Thymus (tissue), 11 donors: ENCODE measurements around the gene TDRD12. TPM values are rescaled to one million over a fixed set of nuclear protein-coding genes. Genes with fewer than 3 reads are reported as not detected.
"Not testable (repeated sequence)": the region's sequence is repeated elsewhere in the genome, so short reads cannot be mapped to it uniquely, and the experiment has no call there.

Experiments
- DNase-seq, 9 donors: peaks; one replicate each; pipeline ENCODE4 v3.0.0-alpha.2; 2013; ENCODE audit warnings: low spot score in 9 of 9, low read depth in 6 of 9, missing footprints in 1 of 9
- H3K27ac ChIP-seq, 2 donors: one replicate each; pipeline ENCODE4 v1.5.1; 2013; ENCODE audit warnings: control low read depth in 1 of 2, low read depth in 1 of 2, low read length in 1 of 2, mild to moderate bottlenecking in 1 of 2, moderate library complexity in 1 of 2
- H3K27me3 ChIP-seq, 2 donors: one replicate each; pipeline ENCODE4 v1.5.1; 2013; ENCODE audit warnings: low read length in 1 of 2; ENCODE audit not compliant: control insufficient read depth in 2 of 2, insufficient read depth in 1 of 2
- H3K36me3 ChIP-seq, 2 donors: one replicate each; pipeline ENCODE4 v1.5.1; 2013; ENCODE audit warnings: low read length in 1 of 2, mild to moderate bottlenecking in 1 of 2, moderate library complexity in 1 of 2; ENCODE audit not compliant: control insufficient read depth in 2 of 2, insufficient read depth in 2 of 2
- H3K4me1 ChIP-seq, 2 donors: one replicate each; pipeline ENCODE4 v1.5.1; 2013; ENCODE audit warnings: low read length in 2 of 2; ENCODE audit not compliant: control insufficient read depth in 2 of 2, insufficient read depth in 2 of 2
- H3K4me3 ChIP-seq, 2 donors: one replicate each; pipeline ENCODE4 v1.5.1; 2013; ENCODE audit warnings: low read length in 2 of 2, control low read depth in 1 of 2, mild to moderate bottlenecking in 1 of 2
- H3K9me3 ChIP-seq, 2 donors: one replicate each; pipeline ENCODE4 v1.5.1; 2013; ENCODE audit warnings: low read length in 1 of 2, mild to moderate bottlenecking in 1 of 2; ENCODE audit not compliant: control insufficient read depth in 2 of 2, insufficient read depth in 1 of 2
- WGBS: extraction: QIAGEN DNeasy Blood & Tissue Kit; methylation state at CpG from one replicate; pipeline ENCODE4 v1.1.7; 2013; 5-methylcytosine and 5-hydroxymethylcytosine counted together
- polyA plus RNA-seq: library from polyadenylated mRNA; stranded (reverse); fragments of 200-250 nt; gene quantifications from one replicate; pipeline ENCODE4 v1.2.3, GENCODE V29; 2013
- total RNA-seq: library from RNA; stranded (reverse); fragments of 120-200 nt; gene quantifications from one replicate; pipeline ENCODE4 v1.2.4, GENCODE V29; 2013
- donor health status: healthy.

The TDRD12 gene
- total and polyA plus RNA-seq, 2 donors, result 0.48 to 2.6 TPM

GRCh38 chr19:32735936-32736335 lies 16.4 kb downstream of the TDRD12 start:
- Histone ChIP-seq H3K4me3 (no peak overlapping the region), H3K27ac (no peak overlapping the region), H3K9me3 (no peaks in the 10 kb centered on the region), H3K27me3 (peaks cover 0 to 12% of the 10 kb centered on the region in 2 donors), H3K4me1 (no peaks in the 10 kb centered on the region), H3K36me3 (no peaks in the 10 kb centered on the region)
- WGBS, result 90% methylated on average over 4 of the region's 4 CpGs
- no peak for DNase-seq

- WGBS, result 98% methylated on average over 9 of the region's 9 CpGs
- H3K4me1 ChIP-seq, result no peaks in the 10 kb centered on the region
- no peak overlapping the region for H3K27ac ChIP-seq
- H3K36me3 ChIP-seq, result no peaks in the 10 kb centered on the region
- DNase-seq, result no peak
- no peak overlapping the region for H3K4me3 ChIP-seq
- peaks cover 0 to 7% of the 10 kb centered on the region in 2 donors for H3K27me3 ChIP-seq
- no peaks in the 10 kb centered on the region for H3K9me3 ChIP-seq
Observed at GRCh38 chr19:32743021-32743420, 23.5 kb downstream of the TDRD12 start.

- no peaks in the 10 kb centered on the region for H3K4me1 ChIP-seq
- no peak overlapping the region for H3K27ac ChIP-seq
- no peaks in the 10 kb centered on the region for H3K9me3 ChIP-seq
- no peak for DNase-seq
- no peaks in the 10 kb centered on the region for H3K36me3 ChIP-seq
- 98% methylated on average over 4 of the region's 4 CpGs for WGBS
- no peak overlapping the region for H3K4me3 ChIP-seq
- peaks cover 0 to 11% of the 10 kb centered on the region in 2 donors for H3K27me3 ChIP-seq
Observed at GRCh38 chr19:32743447-32743846, 23.9 kb downstream of the TDRD12 start.

- no peak for DNase-seq
- Histone ChIP-seq H3K4me3 (no peak overlapping the region), H3K4me1 (no peaks in the 10 kb centered on the region), H3K36me3 (no peaks in the 10 kb centered on the region), H3K27me3 (peaks cover 0 to 14% of the 10 kb centered on the region in 2 donors), H3K27ac (no peak overlapping the region), H3K9me3 (no peaks in the 10 kb centered on the region)
- WGBS, result 94% methylated on average over 18 of the region's 18 CpGs
Observed at GRCh38 chr19:32744555-32745325, 25.2 kb downstream of the TDRD12 start.

GRCh38 chr19:32745594-32746251 lies 26.2 kb downstream of the TDRD12 start:
- 2% methylated on average over 2 of the region's 2 CpGs for WGBS
- H3K9me3 ChIP-seq, H3K4me3 ChIP-seq, H3K27ac ChIP-seq, H3K36me3 ChIP-seq, H3K4me1 ChIP-seq: not testable (repeated sequence)
- peaks cover 2 to 17% of the 10 kb centered on the region in 2 donors for H3K27me3 ChIP-seq
- DNase-seq, result peak in 2 of 9 donors; percentile 2 to 24

- peak in 1 of 9 donors; percentile 21 for DNase-seq
- not testable (repeated sequence) for H3K9me3 ChIP-seq, H3K27ac ChIP-seq, H3K4me3 ChIP-seq, H3K4me1 ChIP-seq, H3K36me3 ChIP-seq
- WGBS, result 3% methylated on average over 2 of the region's 2 CpGs
- peaks cover 5 to 20% of the 10 kb centered on the region in 2 donors for H3K27me3 ChIP-seq
Observed at GRCh38 chr19:32746631-32747196, 27.1 kb downstream of the TDRD12 start.

- peaks cover 5 to 27% of the 10 kb centered on the region in 2 donors for H3K27me3 ChIP-seq
- no peaks in the 10 kb centered on the region for H3K9me3 ChIP-seq
- no peaks in the 10 kb centered on the region for H3K36me3 ChIP-seq
- H3K27ac ChIP-seq, result no peak overlapping the region
- WGBS, result 68% methylated on average over 5 of the region's 5 CpGs
- H3K4me1 ChIP-seq, result no peaks in the 10 kb centered on the region
- peak in 7 of 9 donors; percentile 7 to 59 (median 25) for DNase-seq
- H3K4me3 ChIP-seq, result no peak overlapping the region
Observed at GRCh38 chr19:32748497-32748896, 28.9 kb downstream of the TDRD12 start.

GRCh38 chr19:32748948-32749347 lies 29.4 kb downstream of the TDRD12 start:
- H3K27me3 ChIP-seq, result peaks cover 5 to 27% of the 10 kb centered on the region in 2 donors
- no peak overlapping the region for H3K27ac ChIP-seq
- WGBS, result 71% methylated on average over 3 of the region's 3 CpGs
- no peak overlapping the region for H3K4me3 ChIP-seq
- no peaks in the 10 kb centered on the region for H3K36me3 ChIP-seq
- H3K4me1 ChIP-seq, result no peaks in the 10 kb centered on the region
- DNase-seq, result no peak
- no peaks in the 10 kb centered on the region for H3K9me3 ChIP-seq

- Histone ChIP-seq H3K4me3 (no peak overlapping the region), H3K27ac (no peak overlapping the region), H3K9me3 (no peaks in the 10 kb centered on the region), H3K36me3 (no peaks in the 10 kb centered on the region), H3K4me1 (no peaks in the 10 kb centered on the region), H3K27me3 (peaks cover 5 to 27% of the 10 kb centered on the region in 2 donors)
- no peak for DNase-seq
- 92% methylated on average over 6 of the region's 6 CpGs for WGBS
Observed at GRCh38 chr19:32749361-32749760, 29.8 kb downstream of the TDRD12 start.
